WTC11 (cell line): Measurements from ENCODE around the gene PCDHGA10. TPM values are rescaled to one million over a fixed set of nuclear protein-coding genes. Genes with fewer than 3 reads are reported as not detected.
"Not testable (repeated sequence)": the region's sequence is repeated elsewhere in the genome, so short reads cannot be mapped to it uniquely, and the experiment has no call there.

Source experiments
- ATAC-seq: fragments of 200-7000 bp; cut with Tn5 transposase; 2 replicates; pipeline ENCODE4 v1.10.0; 2021; ENCODE audit warnings: mild to moderate bottlenecking, moderate library complexity
- CTCF ChIA-PET: fragments of 300-600 bp; sonication (Branson Sonifier 250); formaldehyde crosslinking; loops from one replicate; lab custom pipeline; 2021; ENCODE audit warnings: antibody characterized with exemption; lab: Charles Lee
- POLR2A ChIA-PET: fragments of 350-600 bp; sonication (Branson Sonifier 250); formaldehyde crosslinking; loops from one replicate; lab custom pipeline; 2021; ENCODE audit warnings: antibody characterized with exemption; lab: Charles Lee
- DNase-seq: peaks from one replicate; pipeline ENCODE4 v3.0.0; 2021; ENCODE audit warnings: low spot score
- H3K27ac Mint-ChIP-seq: 2 replicates; pipeline ENCODE4 v1.8.0; 2021; ENCODE audit warnings: mixed read lengths
- H3K27me3 Mint-ChIP-seq: 2 replicates; pipeline ENCODE4 v1.8.0; 2021; ENCODE audit warnings: low read depth, mild to moderate bottlenecking, moderate library complexity, mixed read lengths
- H3K36me3 Mint-ChIP-seq: 2 replicates; pipeline ENCODE4 v1.8.0; 2021; ENCODE audit warnings: mixed read lengths
- H3K4me1 Mint-ChIP-seq: 2 replicates; pipeline ENCODE4 v1.8.0; 2022; ENCODE audit warnings: mixed read lengths
- H3K4me3 Mint-ChIP-seq: 2 replicates; pipeline ENCODE4 v1.8.0; 2021; ENCODE audit warnings: mild to moderate bottlenecking, moderate library complexity, mixed read lengths
- H3K9me3 Mint-ChIP-seq: 2 replicates; pipeline ENCODE4 v1.8.0; 2021; ENCODE audit warnings: mixed read lengths
- AR ChIP-seq: fragments of 250-450 bp; sonication (Bioruptor Pico); IDR thresholded peaks from 2 replicates; pipeline ENCODE4 v1.9.0; 2021; ENCODE audit warnings: mild to moderate bottlenecking
- E2F1 ChIP-seq: sonication (generic); formaldehyde crosslinking; IDR thresholded peaks from 2 replicates; pipeline ENCODE4 v1.8.0; 2022; ENCODE audit warnings: mild to moderate bottlenecking, missing genetic modification reagents
- E2F5 ChIP-seq: sonication (generic); formaldehyde crosslinking; IDR thresholded peaks from 2 replicates; pipeline ENCODE4 v1.8.1; 2022; ENCODE audit warnings: mild to moderate bottlenecking, moderate library complexity, missing genetic modification reagents
- HMGA2 ChIP-seq: fragments of 250-450 bp; sonication (Bioruptor Pico); IDR thresholded peaks from 2 replicates; pipeline ENCODE4 v1.4.0; 2021; ENCODE audit warnings: mild to moderate bottlenecking, moderate library complexity
- SMAD4 ChIP-seq: sonication (generic); formaldehyde crosslinking; IDR thresholded peaks from 2 replicates; pipeline ENCODE4 v1.8.0; 2022; ENCODE audit warnings: mild to moderate bottlenecking, missing genetic modification reagents
- TP53 ChIP-seq: sonication (generic); formaldehyde crosslinking; IDR thresholded peaks from 2 replicates; pipeline ENCODE4 v1.8.1; 2023; ENCODE audit warnings: mild to moderate bottlenecking, missing genetic modification reagents
- ZNF232 ChIP-seq: sonication (generic); formaldehyde crosslinking; IDR thresholded peaks from 2 replicates; pipeline ENCODE4 v1.8.0; 2022; ENCODE audit warnings: mild to moderate bottlenecking, missing genetic modification reagents
- total RNA-seq: library from RNA; stranded (reverse); gene quantifications from 3 replicates; pipeline ENCODE4 v1.2.3, GENCODE V29; 2021
- TF ChIP-seq, protein P1 (sequence below): fragments of 200-600 bp; IDR thresholded peaks from 2 replicates; pipeline ENCODE4 v1.8.0; 2022; ENCODE audit warnings: antibody characterized with exemption
- TF ChIP-seq, protein P2 (sequence below): sonication (generic); formaldehyde crosslinking; IDR thresholded peaks from 2 replicates; pipeline ENCODE4 v1.8.1; 2022; ENCODE audit warnings: low read depth, missing genetic modification reagents, borderline replicate concordance
- TF ChIP-seq, protein P3 (sequence below): sonication (generic); formaldehyde crosslinking; IDR thresholded peaks from 2 replicates; pipeline ENCODE4 v1.8.0; 2022; ENCODE audit warnings: mild to moderate bottlenecking, missing genetic modification reagents

PCDHGA10 gene
- total RNA-seq, 1 experiment from 2014 or later: 11.9 TPM

- not testable (repeated sequence) for H3K27ac Mint-ChIP-seq, H3K4me3 Mint-ChIP-seq
- TF ChIP-seq, protein P1, sequence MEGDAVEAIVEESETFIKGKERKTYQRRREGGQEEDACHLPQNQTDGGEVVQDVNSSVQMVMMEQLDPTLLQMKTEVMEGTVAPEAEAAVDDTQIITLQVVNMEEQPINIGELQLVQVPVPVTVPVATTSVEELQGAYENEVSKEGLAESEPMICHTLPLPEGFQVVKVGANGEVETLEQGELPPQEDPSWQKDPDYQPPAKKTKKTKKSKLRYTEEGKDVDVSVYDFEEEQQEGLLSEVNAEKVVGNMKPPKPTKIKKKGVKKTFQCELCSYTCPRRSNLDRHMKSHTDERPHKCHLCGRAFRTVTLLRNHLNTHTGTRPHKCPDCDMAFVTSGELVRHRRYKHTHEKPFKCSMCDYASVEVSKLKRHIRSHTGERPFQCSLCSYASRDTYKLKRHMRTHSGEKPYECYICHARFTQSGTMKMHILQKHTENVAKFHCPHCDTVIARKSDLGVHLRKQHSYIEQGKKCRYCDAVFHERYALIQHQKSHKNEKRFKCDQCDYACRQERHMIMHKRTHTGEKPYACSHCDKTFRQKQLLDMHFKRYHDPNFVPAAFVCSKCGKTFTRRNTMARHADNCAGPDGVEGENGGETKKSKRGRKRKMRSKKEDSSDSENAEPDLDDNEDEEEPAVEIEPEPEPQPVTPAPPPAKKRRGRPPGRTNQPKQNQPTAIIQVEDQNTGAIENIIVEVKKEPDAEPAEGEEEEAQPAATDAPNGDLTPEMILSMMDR: 0 out of 2 replicates have a peak, but pooled peaks have one; percentile 11
- TF ChIP-seq, all 79 proteins: peak for 1; not testable (repeated sequence) for 78
- CTCF ChIA-PET: interaction anchor here (4.3 kb wide), 1 partner anchor 19 kb away, joined by 38 read pairs; the partner anchor contains the start of gene PCDHGA10
- H3K4me1 Mint-ChIP-seq, ATAC-seq, DNase-seq, POLR2A ChIA-PET: not testable (repeated sequence)
- Mint-ChIP-seq H3K9me3 (peaks cover 63% of the 10 kb centered on the region), H3K36me3 (peaks cover 76% of the 10 kb centered on the region), H3K27me3 (peaks cover 17% of the 10 kb centered on the region)
These were observed 18.2 kb upstream of the PCDHGA10 start for GRCh38 chr5:141394401-141395187.

GRCh38 chr5:141397756-141398551, 14.8 kb upstream of the PCDHGA10 start, which contains the start of gene PCDHGB5:
Gene PCDHGB5, plus strand, starts transcription at chr5:141397947. Its CDS starts 181 bp downstream, at chr5:141398128.
- Mint-ChIP-seq H3K27me3 (peaks cover 14% of the 10 kb centered on the region), H3K9me3 (peaks cover 57% of the 10 kb centered on the region), H3K4me3 (peak within 1 kb of the TSS; percentile 63), H3K36me3 (peaks cover 66% of the 10 kb centered on the region)
- H3K4me1 Mint-ChIP-seq, H3K27ac Mint-ChIP-seq, POLR2A ChIA-PET: not testable (repeated sequence)
- DNase-seq: peak; percentile 69
- TF ChIP-seq, protein P1: peak; percentile 42; the same call in 1 of the 2 replicates
- CTCF ChIA-PET: interaction anchor here (0.7 to 4.3 kb wide), 27 partner anchors 8 to 263 kb away, joined by 3 to 38 read pairs (median 7); partner anchors contain the start of genes PCDHB14, PCDHB15, PCDHB5 and PCDHGA1
- ATAC-seq: peak; percentile 93

DNA sequence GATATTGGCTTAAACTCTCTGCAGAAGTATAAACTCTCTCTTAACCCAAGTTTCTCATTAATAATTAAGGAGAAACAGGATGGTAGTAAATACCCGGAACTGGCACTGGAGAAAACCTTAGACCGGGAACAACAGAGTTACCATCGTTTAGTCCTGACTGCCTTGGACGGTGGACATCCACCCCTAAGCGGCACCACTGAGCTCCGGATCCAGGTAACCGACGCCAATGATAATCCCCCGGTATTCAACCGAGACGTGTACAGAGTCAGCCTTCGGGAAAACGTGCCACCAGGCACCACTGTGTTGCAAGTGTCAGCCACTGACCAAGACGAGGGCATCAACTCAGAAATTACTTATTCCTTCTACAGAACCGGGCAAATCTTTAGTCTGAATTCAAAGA, 14.2 kb upstream of the PCDHGA10 start:
- TF ChIP-seq, protein P2, sequence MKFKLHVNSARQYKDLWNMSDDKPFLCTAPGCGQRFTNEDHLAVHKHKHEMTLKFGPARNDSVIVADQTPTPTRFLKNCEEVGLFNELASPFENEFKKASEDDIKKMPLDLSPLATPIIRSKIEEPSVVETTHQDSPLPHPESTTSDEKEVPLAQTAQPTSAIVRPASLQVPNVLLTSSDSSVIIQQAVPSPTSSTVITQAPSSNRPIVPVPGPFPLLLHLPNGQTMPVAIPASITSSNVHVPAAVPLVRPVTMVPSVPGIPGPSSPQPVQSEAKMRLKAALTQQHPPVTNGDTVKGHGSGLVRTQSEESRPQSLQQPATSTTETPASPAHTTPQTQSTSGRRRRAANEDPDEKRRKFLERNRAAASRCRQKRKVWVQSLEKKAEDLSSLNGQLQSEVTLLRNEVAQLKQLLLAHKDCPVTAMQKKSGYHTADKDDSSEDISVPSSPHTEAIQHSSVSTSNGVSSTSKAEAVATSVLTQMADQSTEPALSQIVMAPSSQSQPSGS: no peak
- TF ChIP-seq HMGA2 (CRISPR knock-in tag) (no peak), AR (CRISPR knock-in tag) (no peak), SMAD4 (CRISPR knock-in tag) (no peak), E2F5 (CRISPR knock-in tag) (no peak), TP53 (no peak), ZNF232 (CRISPR knock-in tag) (no peak), E2F1 (CRISPR knock-in tag) (no peak)
- TF ChIP-seq, protein P1: no peak
- TF ChIP-seq, protein P3, sequence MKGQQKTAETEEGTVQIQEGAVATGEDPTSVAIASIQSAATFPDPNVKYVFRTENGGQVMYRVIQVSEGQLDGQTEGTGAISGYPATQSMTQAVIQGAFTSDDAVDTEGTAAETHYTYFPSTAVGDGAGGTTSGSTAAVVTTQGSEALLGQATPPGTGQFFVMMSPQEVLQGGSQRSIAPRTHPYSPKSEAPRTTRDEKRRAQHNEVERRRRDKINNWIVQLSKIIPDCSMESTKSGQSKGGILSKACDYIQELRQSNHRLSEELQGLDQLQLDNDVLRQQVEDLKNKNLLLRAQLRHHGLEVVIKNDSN (CRISPR knock-in tag): no peak
- H3K27me3 Mint-ChIP-seq: peaks cover 14% of the 10 kb centered on the region
- no peak for ATAC-seq
- H3K4me3 Mint-ChIP-seq: no peak overlapping the region
- H3K4me1 Mint-ChIP-seq: no peaks in the 10 kb centered on the region
- ChIA-PET POLR2A (no interaction called here), CTCF (interaction anchor here (0.6 to 4.3 kb wide), 20 partner anchors 7 to 175 kb away, joined by 3 to 38 read pairs (median 8); partner anchors contain the start of genes PCDHB14, PCDHB15, PCDHGA1 and PCDHGA10)
- no peak for DNase-seq
- peaks cover 66% of the 10 kb centered on the region for H3K36me3 Mint-ChIP-seq
- H3K9me3 Mint-ChIP-seq: peaks cover 59% of the 10 kb centered on the region
- H3K27ac Mint-ChIP-seq: no peak overlapping the region
